Thyroid gland (tissue), 4 donors: ENCODE results near the gene LACTB.

Experiments
- POLR2A ChIP-seq, 2 donors: fragments of 450-650 bp; IDR thresholded peaks; one replicate each; pipeline ENCODE4 v1.6.1; 2017; ENCODE audit warnings: antibody characterized with exemption in 2 of 2, mild to moderate bottlenecking in 2 of 2, moderate library complexity in 1 of 2
- TF ChIP-seq, protein P1 (sequence below), 6 experiments: fragments of 200-600 bp in 3 of 6; fragments of 450-650 bp in 3 of 6; sonication (generic) in 3 of 6; IDR thresholded peaks; one replicate each; pipeline ENCODE4 v1.5.1; 2016 to 2019; ENCODE audit warnings: antibody characterized with exemption in 6 of 6, mild to moderate bottlenecking in 2 of 6, inconsistent platforms in 1 of 6, moderate library complexity in 1 of 6

DNA sequence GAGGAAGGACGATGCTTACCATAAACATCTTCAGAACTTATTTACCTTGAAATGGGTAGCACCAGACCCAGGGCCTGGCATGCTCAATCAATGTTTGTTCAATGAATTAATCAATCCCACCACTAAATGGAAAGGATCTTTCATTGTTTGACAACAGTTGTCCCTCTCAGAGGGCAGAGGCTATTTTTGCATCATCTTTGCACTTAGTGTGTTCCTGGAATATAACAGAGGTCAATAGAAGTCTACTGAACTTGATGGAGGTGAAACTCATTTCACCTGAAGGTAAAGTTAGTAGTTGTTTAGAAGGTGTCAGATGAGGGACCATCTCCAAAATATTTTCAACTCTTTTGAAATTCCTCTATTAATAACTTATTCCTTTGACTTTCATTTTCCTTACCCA, 36.9 kb upstream of the LACTB start:
- TF ChIP-seq POLR2A (IDR thresholded peaks at IDR 0.05): no peak
- TF ChIP-seq, protein P1, sequence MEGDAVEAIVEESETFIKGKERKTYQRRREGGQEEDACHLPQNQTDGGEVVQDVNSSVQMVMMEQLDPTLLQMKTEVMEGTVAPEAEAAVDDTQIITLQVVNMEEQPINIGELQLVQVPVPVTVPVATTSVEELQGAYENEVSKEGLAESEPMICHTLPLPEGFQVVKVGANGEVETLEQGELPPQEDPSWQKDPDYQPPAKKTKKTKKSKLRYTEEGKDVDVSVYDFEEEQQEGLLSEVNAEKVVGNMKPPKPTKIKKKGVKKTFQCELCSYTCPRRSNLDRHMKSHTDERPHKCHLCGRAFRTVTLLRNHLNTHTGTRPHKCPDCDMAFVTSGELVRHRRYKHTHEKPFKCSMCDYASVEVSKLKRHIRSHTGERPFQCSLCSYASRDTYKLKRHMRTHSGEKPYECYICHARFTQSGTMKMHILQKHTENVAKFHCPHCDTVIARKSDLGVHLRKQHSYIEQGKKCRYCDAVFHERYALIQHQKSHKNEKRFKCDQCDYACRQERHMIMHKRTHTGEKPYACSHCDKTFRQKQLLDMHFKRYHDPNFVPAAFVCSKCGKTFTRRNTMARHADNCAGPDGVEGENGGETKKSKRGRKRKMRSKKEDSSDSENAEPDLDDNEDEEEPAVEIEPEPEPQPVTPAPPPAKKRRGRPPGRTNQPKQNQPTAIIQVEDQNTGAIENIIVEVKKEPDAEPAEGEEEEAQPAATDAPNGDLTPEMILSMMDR (IDR thresholded peaks at IDR 0.05): no peak
